NOMO-1 treated with DMSO at 0.1 percent for 48 hours (cell line): ENCODE data around the gene HSPB1.
"Not testable (repeated sequence)": the region's sequence is repeated elsewhere in the genome, so short reads cannot be mapped to it uniquely, and the experiment has no call there.

Experiments
- DNase-seq: peaks from one replicate; lab custom pipeline; 2025; ENCODE audit not compliant: unreplicated experiment; lab: John Stamatoyannopoulos, UW

Gene HSPB1

GRCh38 chr7:76303202-76304147 lies 1.0 kb downstream of the HSPB1 start:
- DNase-seq, result peak; percentile 97

- DNase-seq, result no peak
These were observed 2.5 kb downstream of the HSPB1 start for GRCh38 chr7:76304888-76305375.

GRCh38 chr7:76308874-76309273 lies 6.4 kb downstream of the HSPB1 start:
- not testable (repeated sequence) for DNase-seq

- DNase-seq, result not testable (repeated sequence)
These were observed 7.0 kb downstream of the HSPB1 start for GRCh38 chr7:76309341-76310101.

DNA sequence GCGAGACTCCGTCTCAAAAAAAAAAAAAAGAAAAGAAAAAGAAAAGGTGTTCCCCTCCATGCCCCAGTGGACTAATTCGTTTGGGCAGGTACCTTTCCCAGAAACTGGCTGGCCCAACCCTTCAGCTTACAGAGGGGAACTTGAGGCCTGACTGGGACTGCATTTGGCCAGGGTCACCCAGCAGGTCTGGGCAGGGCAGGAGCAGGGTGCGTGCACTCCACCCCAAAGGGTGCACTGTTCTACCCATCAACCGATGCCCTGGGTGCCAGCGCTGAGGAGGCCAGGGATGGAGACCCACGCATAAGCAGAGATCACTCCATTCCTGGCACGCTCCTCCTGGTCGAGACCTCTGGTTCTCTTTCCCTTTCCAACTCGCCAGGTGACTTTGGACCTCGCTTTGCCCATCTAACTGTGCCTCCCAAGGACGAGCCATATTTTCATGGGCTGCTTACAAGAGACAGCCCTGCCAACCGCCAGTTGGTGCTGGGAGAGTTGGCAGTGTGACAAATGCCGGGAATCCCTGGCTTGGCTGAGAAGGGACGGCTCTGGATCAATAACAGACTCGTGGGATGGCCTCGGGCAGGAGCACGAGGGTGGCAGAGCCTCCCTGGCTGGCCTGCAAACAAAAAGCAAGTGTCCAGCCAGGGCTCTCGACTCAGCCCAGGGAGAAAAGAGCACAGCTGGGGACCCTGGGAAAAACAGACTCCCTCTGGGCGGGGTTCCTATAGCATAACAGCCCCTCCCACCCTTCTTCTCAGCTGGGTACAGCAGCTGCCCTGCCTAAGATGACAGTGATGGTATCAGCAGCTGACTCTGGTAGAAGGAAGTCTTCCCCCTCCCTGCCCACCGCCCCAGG lies 7.9 kb downstream of the HSPB1 start:
- DNase-seq, result no peak

GRCh38 chr7:76311838-76312237 lies 9.4 kb downstream of the HSPB1 start:
- not testable (repeated sequence) for DNase-seq

GRCh38 chr7:76314042-76314721 lies 11.7 kb downstream of the HSPB1 start:
- peak; percentile 100 for DNase-seq

- not testable (repeated sequence) for DNase-seq
These were observed 12.3 kb downstream of the HSPB1 start for GRCh38 chr7:76314740-76315139.

GRCh38 chr7:76315364-76315763 lies 12.9 kb downstream of the HSPB1 start:
- no peak for DNase-seq

DNA sequence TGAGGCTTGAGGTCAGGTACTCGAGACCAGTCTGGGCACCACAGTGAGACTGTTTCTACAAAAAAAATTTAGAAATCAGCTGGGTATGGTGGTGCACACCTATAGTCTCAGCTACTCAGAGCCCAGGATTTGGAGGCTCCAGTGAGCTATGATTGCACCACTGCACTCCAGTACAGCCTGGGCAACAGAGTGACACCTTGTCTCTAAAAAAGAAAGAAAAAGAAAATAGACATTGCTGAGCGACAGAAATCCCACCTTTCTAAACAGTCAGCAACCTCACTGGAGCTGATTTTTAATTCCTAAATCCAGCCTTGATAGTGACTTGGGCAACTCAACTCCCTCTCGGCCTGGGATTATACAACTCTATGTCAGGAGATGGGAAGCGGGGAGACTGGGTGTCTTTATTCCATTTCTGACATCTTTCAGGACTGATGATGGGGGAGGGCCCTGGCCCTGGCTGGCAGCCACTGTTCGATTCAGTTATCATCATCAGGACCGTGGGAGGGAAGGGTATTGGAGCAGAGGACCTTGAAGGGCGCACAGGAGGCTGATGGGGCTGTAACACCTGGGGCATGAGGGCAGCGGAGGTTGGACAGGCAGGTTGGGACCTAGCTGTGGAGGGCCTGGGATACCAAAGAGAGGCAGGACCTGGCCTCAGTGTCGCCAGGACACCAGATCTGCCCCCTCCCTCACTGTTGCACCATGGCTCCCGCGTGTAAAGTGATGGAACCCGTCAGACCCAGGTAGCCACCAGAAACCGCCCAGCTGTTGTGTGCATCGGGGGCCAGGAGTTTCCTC lies 14.7 kb downstream of the HSPB1 start:
- no peak for DNase-seq

GRCh38 chr7:76317782-76318487 lies 15.5 kb downstream of the HSPB1 start:
- peak; percentile 100 for DNase-seq

DNA sequence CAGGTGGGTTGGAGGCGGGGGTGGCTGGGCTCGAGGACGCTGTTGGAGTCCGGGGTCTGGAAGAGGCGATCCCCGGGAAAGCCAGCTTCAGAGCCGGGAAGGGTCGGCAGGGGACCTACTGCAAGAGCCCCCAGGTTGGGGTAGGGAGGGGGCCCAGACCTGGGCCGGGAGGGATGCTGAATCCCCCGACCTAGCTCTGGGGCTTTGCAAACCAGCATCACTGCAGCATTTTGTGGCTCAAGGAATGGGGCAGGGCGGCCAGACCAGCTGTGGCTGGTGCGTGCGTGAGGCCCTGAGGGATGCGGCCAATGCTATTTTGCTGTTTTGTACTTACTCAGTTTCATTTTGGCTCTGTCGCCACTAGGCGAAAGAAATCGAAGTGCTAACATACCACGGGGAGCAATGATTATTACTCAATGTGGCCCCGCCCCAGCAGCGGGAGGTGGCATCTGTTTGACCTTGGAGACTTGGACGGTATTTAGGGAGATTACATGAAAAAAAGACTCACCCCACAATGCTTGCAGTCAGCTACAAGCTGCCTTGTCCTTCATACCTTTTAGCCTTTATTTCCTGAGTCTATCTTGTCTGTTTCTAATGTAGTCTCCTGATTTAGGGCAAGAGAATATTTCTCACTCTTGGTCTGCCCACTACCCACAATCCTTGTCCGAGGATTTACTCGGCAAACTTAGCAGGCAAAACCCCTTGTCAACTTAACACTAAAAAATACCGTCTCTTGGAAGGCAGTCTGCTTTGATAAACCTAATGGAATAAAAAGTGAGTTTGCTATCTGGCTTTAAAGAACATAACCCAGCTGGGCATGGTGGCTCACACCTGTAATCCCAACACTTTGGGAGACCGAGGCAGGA lies 16.2 kb downstream of the HSPB1 start:
- DNase-seq, result peak; percentile 98

- no peak for DNase-seq
These were observed 22.6 kb downstream of the HSPB1 start for GRCh38 chr7:76325092-76325491.

DNA sequence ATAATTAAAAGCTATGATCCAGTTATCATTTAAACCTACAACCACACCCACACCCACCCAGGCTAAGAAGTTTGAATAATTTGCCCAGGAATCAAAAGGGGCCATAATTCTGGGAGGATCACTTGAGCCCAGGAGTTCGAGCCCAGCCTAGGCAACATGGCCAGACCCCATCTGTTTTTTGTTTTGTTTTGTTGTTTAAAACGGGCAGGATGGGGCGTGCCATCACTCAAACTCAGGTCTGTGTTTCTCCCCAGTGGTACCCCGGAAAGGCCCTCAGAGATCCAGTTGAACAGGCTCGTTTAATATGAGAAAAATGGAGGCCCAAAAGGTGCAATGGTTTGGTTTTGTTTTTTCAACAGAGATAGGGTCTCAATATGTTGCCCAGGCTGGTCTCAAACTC lies 23.3 kb downstream of the HSPB1 start:
- no peak for DNase-seq

GRCh38 chr7:76326646-76327233 lies 24.3 kb downstream of the HSPB1 start:
- no peak for DNase-seq

DNA sequence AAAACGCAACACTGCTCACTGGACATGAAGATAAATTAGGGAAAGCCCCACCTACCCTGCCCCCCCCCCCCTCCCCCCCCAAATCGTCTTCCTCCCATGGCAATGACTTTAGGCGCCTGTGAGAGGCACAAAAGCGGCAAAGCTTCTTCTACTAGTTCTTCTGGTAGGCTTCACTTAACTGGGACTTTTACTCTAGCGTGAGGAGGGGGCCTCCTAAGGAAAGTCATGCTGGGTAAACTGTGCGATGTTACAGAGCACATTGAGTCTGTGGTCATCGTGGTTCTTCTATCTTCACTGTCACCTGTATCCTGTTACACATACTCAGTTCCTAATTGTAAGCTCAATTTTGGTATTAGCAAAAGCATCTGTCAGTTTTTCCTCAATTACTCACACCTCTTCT lies 25.1 kb downstream of the HSPB1 start:
- no peak for DNase-seq

DNA sequence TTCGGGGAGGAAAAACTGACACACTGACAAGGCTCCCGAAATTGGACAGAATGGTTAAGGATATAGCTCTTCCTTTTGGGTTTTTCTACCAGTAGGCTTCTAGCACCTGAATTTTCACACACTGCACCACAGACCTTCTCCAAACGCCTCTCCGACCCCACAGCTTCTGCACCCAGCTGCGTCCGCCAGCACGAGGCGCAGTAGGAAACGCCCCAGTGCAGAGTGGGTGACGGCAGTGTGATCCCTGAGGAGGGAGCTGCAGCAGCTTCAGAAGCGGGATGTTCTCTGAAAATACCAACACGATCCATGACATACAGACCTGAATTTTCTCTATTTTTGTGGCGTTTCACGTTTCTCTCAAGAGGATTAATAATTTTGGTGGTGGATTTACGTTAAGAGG lies 25.9 kb downstream of the HSPB1 start:
- DNase-seq, result no peak

DNA sequence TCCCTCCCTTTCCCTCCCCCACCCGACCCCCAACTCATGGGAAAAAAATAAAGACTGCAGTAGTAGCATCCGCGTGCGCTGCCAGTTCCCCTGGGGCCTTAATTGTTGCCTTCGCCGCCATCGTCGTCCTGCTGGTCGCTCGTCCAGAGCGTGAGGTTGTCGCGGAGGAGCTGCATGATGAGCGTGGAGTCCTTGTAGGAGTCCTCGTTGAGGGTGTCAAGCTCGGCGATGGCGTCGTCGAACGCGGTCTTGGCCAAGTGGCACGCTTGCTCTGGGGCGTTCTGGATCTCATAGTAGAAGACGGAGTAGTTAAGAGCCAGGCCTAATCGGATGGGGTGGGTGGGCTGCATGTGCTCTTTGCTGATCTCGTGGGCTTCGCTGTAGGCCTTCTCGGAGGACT lies 27.0 kb downstream of the HSPB1 start:
- DNase-seq, result no peak
